Lung (tissue), 16 donors: Measurements from ENCODE around the gene ANO2. TPM values are rescaled to one million over a fixed set of nuclear protein-coding genes. Genes with fewer than 3 reads are reported as not detected.

Experiments used
- ATAC-seq: fragments of 200-7000 bp; cut with Tn5 transposase; one replicate; pipeline ENCODE4 v1.9.1; 2020; ENCODE audit warnings: moderate number of reproducible peaks; ENCODE audit not compliant: insufficient read depth, low FRiP score
- DNase-seq, 3 donors: peaks; one replicate each; pipeline ENCODE4 v3.0.0-alpha.2; 2013 to 2017
- H3K27ac ChIP-seq, 2 donors: one replicate each; pipeline ENCODE4 v1.5.1; 2013; ENCODE audit warnings: mild to moderate bottlenecking in 2 of 2, moderate library complexity in 2 of 2, control low read depth in 1 of 2, inconsistent platforms in 1 of 2, low read depth in 1 of 2, low read length in 1 of 2
- H3K27me3 ChIP-seq, 3 donors: one replicate each; pipeline ENCODE4 v1.5.1; 2013; ENCODE audit warnings: low read length in 2 of 3; ENCODE audit not compliant: control insufficient read depth in 3 of 3, insufficient read depth in 3 of 3
- H3K36me3 ChIP-seq, 4 donors: one replicate each; pipeline ENCODE4 v1.5.1; 2013; ENCODE audit warnings: low read length in 4 of 4, mild to moderate bottlenecking in 1 of 4, moderate library complexity in 1 of 4; ENCODE audit not compliant: control insufficient read depth in 4 of 4, insufficient read depth in 4 of 4
- H3K4me1 ChIP-seq, 5 donors: one replicate each; pipeline ENCODE4 v1.5.1; 2013; ENCODE audit warnings: low read length in 5 of 5, mild to moderate bottlenecking in 2 of 5, moderate library complexity in 1 of 5; ENCODE audit not compliant: control insufficient read depth in 5 of 5, insufficient read depth in 5 of 5
- H3K4me3 ChIP-seq: one replicate; pipeline ENCODE4 v1.5.1; 2013; ENCODE audit warnings: mild to moderate bottlenecking, control low read depth, moderate library complexity
- H3K9ac ChIP-seq, 2 donors: one replicate each; pipeline ENCODE4 v1.5.1; 2013; ENCODE audit warnings: low read length in 2 of 2, control low read depth in 1 of 2; ENCODE audit not compliant: insufficient read depth in 1 of 2
- H3K9me3 ChIP-seq, 4 donors: one replicate each; pipeline ENCODE4 v1.5.1; 2013; ENCODE audit warnings: low read length in 3 of 4, mild to moderate bottlenecking in 1 of 4, moderate library complexity in 1 of 4; ENCODE audit not compliant: control insufficient read depth in 4 of 4, insufficient read depth in 3 of 4
- WGBS, 2 donors: extraction: QIAGEN DNeasy Blood & Tissue Kit; methylation state at CpG; one replicate each; pipeline ENCODE4 v1.1.7; 2013; 5-methylcytosine and 5-hydroxymethylcytosine counted together
- long read RNA-seq, 5 donors: transcript quantifications; one replicate each; lab custom pipeline, GENCODE V29; 2026
- polyA plus RNA-seq, 2 donors: library from polyadenylated mRNA; stranded (reverse); fragments of 200-250 nt; gene quantifications; one replicate each; pipeline ENCODE4 v1.2.1, GENCODE V29; 2013
- total RNA-seq, 2 donors: library from RNA; depleted of rRNA in 1 of 2; stranded (reverse); fragments of >200 nt in 1 of 2; gene quantifications; one replicate each; pipeline ENCODE4 v1.2.1, GENCODE V29; 2014 to 2021
- TF ChIP-seq, protein P1 (sequence below): IDR thresholded peaks from 2 replicates; pipeline ENCODE4 v1.5.1; 2012; ENCODE audit warnings: mild to moderate bottlenecking; ENCODE audit errors: control extremely low read depth, extremely low read depth
- donor health status: control.
- donor health status: control.
- donor health status: Bipolar disorder and iron deficiency.
- donor health status: healthy.
- donor health status: DM: yes; HTN: yes; CAD: no.

Gene ANO2
- total RNA-seq = 10 to 100 TPM in 1 of 2 donors, 1 to 10 TPM in 1; 5.9 to 11.3 TPM
- polyA plus RNA-seq = 1 to 10 TPM; 6.4 to 8.3 TPM
- long read RNA-seq, donor 1 = 0 reads
- long read RNA-seq, donor 2 = 0 reads
- long read RNA-seq, donor 3 = 0 reads
- long read RNA-seq, donor 4 = 0 reads
- long read RNA-seq, donor 5 = 0 reads

DNA sequence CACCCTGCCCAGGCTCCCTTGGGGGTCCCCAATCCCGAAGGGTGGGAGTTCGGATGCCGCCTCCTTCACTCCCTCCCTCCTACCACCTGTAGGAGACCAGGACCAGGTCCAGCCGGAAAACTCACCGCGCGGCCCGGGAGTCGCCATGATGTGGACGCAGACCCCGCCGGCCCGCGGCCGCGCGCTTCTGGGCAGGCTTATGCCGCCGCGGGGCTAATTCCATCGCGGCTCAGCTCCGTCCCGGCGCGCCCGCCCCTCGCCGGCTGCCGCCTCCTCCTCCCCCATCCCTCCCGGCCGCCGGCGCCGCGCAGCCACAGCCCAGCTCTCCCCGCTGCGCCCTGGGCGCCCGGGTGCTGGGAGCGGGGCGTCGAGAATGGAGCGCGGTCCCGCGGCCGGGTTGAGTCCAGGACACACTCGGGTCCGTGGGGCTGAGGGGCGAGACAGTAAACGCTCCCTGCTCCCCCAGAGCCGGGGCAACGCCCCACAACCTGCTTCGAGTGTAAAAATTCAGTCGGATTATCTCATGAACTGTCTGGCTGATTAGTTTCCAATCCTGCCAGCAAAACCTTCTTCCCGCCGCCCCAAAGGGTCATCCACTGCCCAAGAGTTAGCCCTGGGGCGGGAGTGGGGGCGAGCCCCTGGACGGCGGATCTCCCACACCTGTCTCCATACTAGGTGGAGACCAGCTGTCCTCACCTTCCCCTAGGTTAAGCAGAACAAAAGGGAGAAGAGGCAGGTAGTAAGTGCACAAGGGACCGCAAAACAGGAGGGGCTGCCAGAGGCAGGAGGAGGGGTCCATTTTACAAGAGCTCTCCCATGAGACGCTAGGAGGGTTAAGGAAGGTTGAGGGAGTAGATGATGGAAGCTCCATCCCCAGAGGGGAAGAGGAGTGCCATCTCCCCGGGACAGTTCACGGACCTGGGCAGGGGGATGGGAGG is at the start of gene ANO2:
TSS of gene ANO2 (minus strand) at position 189 of the 938 bp plus-strand sequence. CDS start at position 147, 42 bp downstream.
- Histone ChIP-seq H3K4me3 (no peak within 1 kb of the TSS), H3K27me3 (peaks cover 0 to 53% (median 39%) of the 10 kb centered on the region in 3 donors), H3K9me3 (peaks cover 0 to 5% (median 0%) of the 10 kb centered on the region in 4 donors), H3K4me1 (peaks cover 0 to 6% (median 3%) of the 10 kb centered on the region in 5 donors), H3K27ac (no peak within 1 kb of the TSS), H3K36me3 (peaks cover 0 to 3% (median under 1%) of the 10 kb centered on the region in 4 donors), H3K9ac (no peak within 1 kb of the TSS)
- 17 to 24% methylated on average over 62 to 66 of the region's 66 CpGs for WGBS, 2 donors
- DNase-seq (peak; percentile 43 to 73 (median 63)), ATAC-seq (peak; percentile 6)
- TF ChIP-seq, protein P1, sequence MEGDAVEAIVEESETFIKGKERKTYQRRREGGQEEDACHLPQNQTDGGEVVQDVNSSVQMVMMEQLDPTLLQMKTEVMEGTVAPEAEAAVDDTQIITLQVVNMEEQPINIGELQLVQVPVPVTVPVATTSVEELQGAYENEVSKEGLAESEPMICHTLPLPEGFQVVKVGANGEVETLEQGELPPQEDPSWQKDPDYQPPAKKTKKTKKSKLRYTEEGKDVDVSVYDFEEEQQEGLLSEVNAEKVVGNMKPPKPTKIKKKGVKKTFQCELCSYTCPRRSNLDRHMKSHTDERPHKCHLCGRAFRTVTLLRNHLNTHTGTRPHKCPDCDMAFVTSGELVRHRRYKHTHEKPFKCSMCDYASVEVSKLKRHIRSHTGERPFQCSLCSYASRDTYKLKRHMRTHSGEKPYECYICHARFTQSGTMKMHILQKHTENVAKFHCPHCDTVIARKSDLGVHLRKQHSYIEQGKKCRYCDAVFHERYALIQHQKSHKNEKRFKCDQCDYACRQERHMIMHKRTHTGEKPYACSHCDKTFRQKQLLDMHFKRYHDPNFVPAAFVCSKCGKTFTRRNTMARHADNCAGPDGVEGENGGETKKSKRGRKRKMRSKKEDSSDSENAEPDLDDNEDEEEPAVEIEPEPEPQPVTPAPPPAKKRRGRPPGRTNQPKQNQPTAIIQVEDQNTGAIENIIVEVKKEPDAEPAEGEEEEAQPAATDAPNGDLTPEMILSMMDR = no peak

DNA sequence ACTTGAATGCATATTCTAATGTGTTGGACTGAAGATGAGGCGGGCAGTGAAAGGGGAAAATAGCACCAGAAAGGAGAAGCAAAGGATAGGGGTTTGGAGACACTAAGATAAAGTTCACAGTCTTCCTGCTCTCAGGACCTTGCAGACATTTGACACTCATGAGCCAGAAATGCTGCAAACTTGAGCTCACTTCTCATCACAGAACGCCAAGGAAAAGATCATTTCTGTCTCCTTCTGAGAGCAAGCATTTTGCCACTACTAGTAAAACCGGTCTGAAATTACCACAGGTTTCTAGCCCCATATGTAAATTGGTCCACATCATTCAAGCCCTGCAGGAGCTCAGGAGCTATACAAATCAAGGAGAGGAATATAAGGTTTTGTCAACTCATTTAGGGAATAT is 44.6 kb upstream of the ANO2 start:
- 86% methylated on average over 3 of the region's 3 CpGs for WGBS, 2 donors
- DNase-seq = peak in 1 of 3 donors; percentile 14
- Histone ChIP-seq H3K27ac (no peak overlapping the region), H3K4me1 (peaks cover 0 to 1% (median 0%) of the 10 kb centered on the region in 5 donors), H3K9ac (no peak overlapping the region), H3K9me3 (peaks cover 0 to 2% (median 0%) of the 10 kb centered on the region in 4 donors), H3K36me3 (peaks cover 0 to 7% (median 0%) of the 10 kb centered on the region in 4 donors), H3K4me3 (no peak overlapping the region), H3K27me3 (peaks cover 0 to 3% (median 0%) of the 10 kb centered on the region in 3 donors)
- TF ChIP-seq, protein P1 = no peak
- no peak for ATAC-seq

DNA sequence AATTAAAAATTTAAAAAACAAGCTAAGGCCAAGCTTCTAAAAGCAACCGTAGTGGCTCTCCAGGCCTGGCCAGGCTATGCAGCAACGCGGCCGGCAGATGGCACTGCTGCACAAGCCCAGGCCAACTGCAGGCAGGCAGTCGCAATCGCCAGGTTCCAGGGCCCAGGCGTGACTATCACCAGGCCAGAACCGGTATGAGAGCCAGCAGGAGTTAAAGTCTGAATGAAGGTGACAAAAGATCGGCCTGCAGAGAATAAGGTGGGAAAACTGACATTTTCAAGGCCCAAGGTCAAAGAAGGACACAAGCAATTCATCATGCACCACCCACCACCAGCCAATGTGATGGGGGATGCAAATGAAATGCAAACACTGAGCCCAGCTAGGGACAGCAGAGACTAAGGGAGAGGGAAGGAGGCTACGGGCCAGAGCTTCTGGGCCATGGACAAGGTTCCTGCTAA is 43.6 kb upstream of the ANO2 start:
- H3K9me3 ChIP-seq = peaks cover 0 to 2% (median 0%) of the 10 kb centered on the region in 4 donors
- H3K9ac ChIP-seq = no peak overlapping the region
- TF ChIP-seq, protein P1 = peak; percentile 85
- H3K27me3 ChIP-seq = peaks cover 0 to 3% (median 0%) of the 10 kb centered on the region in 3 donors
- peaks cover 0 to 1% (median 0%) of the 10 kb centered on the region in 5 donors for H3K4me1 ChIP-seq
- 5 to 7% methylated on average over 10 of the region's 10 CpGs for WGBS, 2 donors
- H3K36me3 ChIP-seq = peaks cover 0 to 5% (median 0%) of the 10 kb centered on the region in 4 donors
- no peak overlapping the region for H3K4me3 ChIP-seq
- no peak overlapping the region for H3K27ac ChIP-seq
- ATAC-seq = peak; percentile 90
- DNase-seq = peak; percentile 70 to 83 (median 80)
